K562 (cell line): ENCODE results near the gene PLEKHH2. TPM values are rescaled to one million over a fixed set of nuclear protein-coding genes. Genes with fewer than 3 reads are reported as not detected.

Source experiments
- BACH1 ChIP-seq: fragments of 200-800 bp; sonication (Bioruptor generic); IDR thresholded peaks from 2 replicates; pipeline ENCODE4 v1.6.1; 2016; ENCODE audit warnings: missing genetic modification characterization, missing compliant biosample characterization
- CBX8 ChIP-seq: fragments of 200-600 bp; sonication (generic); IDR thresholded peaks from 2 replicates; pipeline ENCODE4 v1.6.1; 2012; ENCODE audit warnings: borderline replicate concordance, mixed run types, low read depth, mild to moderate bottlenecking, moderate library complexity, mixed read lengths, low read length, control low read depth, inconsistent platforms; ENCODE audit not compliant: poor library complexity, severe bottlenecking; ENCODE audit errors: extremely low read depth
- FOS ChIP-seq: IDR thresholded peaks from 3 replicates; pipeline ENCODE4 v1.6.1; 2011; ENCODE audit not compliant: insufficient read length; ENCODE audit errors: extremely low read depth
- FOXK2 ChIP-seq, 2 experiments: fragments of 450-650 bp; IDR thresholded peaks in 1 of 2; conservative IDR thresholded peaks in 1 of 2; 2 replicates each; pipeline ENCODE4 v1.6.1; 2016; ENCODE audit warnings: low read depth in 2 of 2, mild to moderate bottlenecking in 1 of 2
- HDAC8 ChIP-seq: fragments of 450-650 bp; IDR thresholded peaks from 2 replicates; pipeline ENCODE4 v1.6.1; 2016; ENCODE audit warnings: mild to moderate bottlenecking, missing genetic modification characterization, moderate library complexity, missing compliant biosample characterization
- HMG20A ChIP-seq: fragments of 450-650 bp; formaldehyde crosslinking; conservative IDR thresholded peaks from 2 replicates; pipeline ENCODE4 v1.4.0; 2020; ENCODE audit warnings: mild to moderate bottlenecking, mixed read lengths
- LARP7 ChIP-seq: fragments of 450-650 bp; IDR thresholded peaks from 2 replicates; pipeline ENCODE4 v1.6.1; 2016
- MNT ChIP-seq, 2 experiments: fragments of 450-650 bp; conservative IDR thresholded peaks; 2 replicates each; pipeline ENCODE4 v1.6.1; 2017; ENCODE audit warnings: mild to moderate bottlenecking in 2 of 2, moderate library complexity in 2 of 2
- PURB ChIP-seq: sonication (generic); formaldehyde crosslinking; IDR thresholded peaks from 2 replicates; pipeline ENCODE4 v1.9.0; 2021; ENCODE audit warnings: low read depth, mild to moderate bottlenecking, missing genetic modification reagents
- RBM25 ChIP-seq: fragments of 200-400 bp; formaldehyde crosslinking; IDR thresholded peaks from 2 replicates; pipeline ENCODE4 v1.6.1; 2018; ENCODE audit warnings: low read length, low read depth, moderate library complexity; ENCODE audit not compliant: severe bottlenecking
- RREB1 ChIP-seq: fragments of 250-450 bp; sonication (Bioruptor Pico); IDR thresholded peaks from 2 replicates; pipeline ENCODE4 v1.4.0; 2020
- SAFB ChIP-seq: fragments of 200-400 bp; formaldehyde crosslinking; IDR thresholded peaks from 2 replicates; pipeline ENCODE4 v1.6.1; 2017; ENCODE audit warnings: low read depth, low read length, borderline replicate concordance
- SP1 ChIP-seq: sonication (generic); formaldehyde crosslinking; IDR thresholded peaks from 2 replicates; pipeline ENCODE4 v1.8.1; 2022; ENCODE audit warnings: mild to moderate bottlenecking, missing genetic modification reagents
- SRSF9 ChIP-seq: fragments of 200-400 bp; formaldehyde crosslinking; IDR thresholded peaks from 2 replicates; pipeline ENCODE4 v1.6.1; 2017; ENCODE audit warnings: low read depth, low read length, borderline replicate concordance
- STAT5B ChIP-seq: fragments of 250-450 bp; sonication (Bioruptor Pico); IDR thresholded peaks from 2 replicates; pipeline ENCODE4 v1.8.0; 2021; ENCODE audit warnings: mild to moderate bottlenecking, inconsistent platforms
- VEZF1 ChIP-seq: fragments of 200-800 bp; sonication (Bioruptor generic); IDR thresholded peaks from 2 replicates; pipeline ENCODE4 v1.6.1; 2017; ENCODE audit warnings: missing genetic modification characterization, missing compliant biosample characterization
- ZNF263 ChIP-seq: sonication (generic); formaldehyde crosslinking; IDR thresholded peaks from 2 replicates; pipeline ENCODE4 v1.8.0; 2022; ENCODE audit warnings: mild to moderate bottlenecking, missing genetic modification reagents, borderline replicate concordance
- ZNF384 ChIP-seq: IDR thresholded peaks from 2 replicates; pipeline ENCODE4 v1.6.1; 2012; ENCODE audit warnings: low read depth, low read length, improper control_type of control experiment
- ZNF830 ChIP-seq: fragments of 250-450 bp; sonication (Bioruptor Pico); IDR thresholded peaks from 2 replicates; pipeline ENCODE4 v1.5.0; 2021; ENCODE audit warnings: mild to moderate bottlenecking
- polyA plus RNA-seq, 8 experiments: library from polyadenylated mRNA; depleted of rRNA in 4 of 8; stranded (reverse) in 5 of 8; unstranded in 3 of 8; fragments of >200 nt; fragmentation: Nextera tagmentation in 2 of 8; fragmentation: Illumina TruSeq in 1 of 8; extraction: Ambion mirVana in 2 of 8; extraction: Trizol in 1 of 8; gene quantifications; 2 replicates each; pipeline versions ENCODE4 v1.2.1 to v1.2.3, GENCODE V29; 2011 to 2014; ENCODE audit warnings: inconsistent platforms in 1 of 8, missing spikeins in 1 of 8
- total RNA-seq, 7 experiments: library from RNA; depleted of rRNA in 6 of 7; stranded (reverse); fragments of >200 nt in 6 of 7; fragmentation: Illumina TruSeq in 2 of 7; extraction: Trizol in 2 of 7; gene quantifications; 2 replicates each; pipeline versions ENCODE4 v1.2.1 to v1.2.3, GENCODE V29; 2011 to 2021; ENCODE audit warnings: low replicate concordance in 1 of 7

PLEKHH2 gene
- total and polyA plus RNA-seq, 9 of the 15 experiments (the other 6 are each of a cell fraction or from before 2014, with no cell fraction given): 0.77 to 13.5 (median 2.7) TPM

GRCh38 chr2:43637030-43637803 is at the start of gene PLEKHH2 (continued):
- TF ChIP-seq VEZF1 (CRISPR knock-in tag) (peak; percentile 29; the same call in 1 of the 2 replicates), BACH1 (tag) (no peak), MNT (conservative IDR thresholded peaks at IDR 0.05) (0 out of 4 replicates have a peak, but pooled peaks of 1 of the 2 experiments have one; percentile 23), ZNF384 (no peak), STAT5B (CRISPR knock-in tag) (no peak), LARP7 (no peak), HMG20A (CRISPR knock-in tag) (no peak), RREB1 (CRISPR knock-in tag) (0 out of 2 replicates have a peak, but pooled peaks have one; percentile 34), HDAC8 (no peak), FOXK2 (conservative IDR thresholded peaks at IDR 0.05 in 1 of 2, IDR thresholded peaks at IDR 0.05 in 1 of 2; ENCODE audit: low read depth in 2 of 2) (no peak), SP1 (CRISPR knock-in tag) (peak; percentile 94), RBM25 (peak; percentile 85), ZNF830 (CRISPR knock-in tag) (no peak), SRSF9 (no peak), PURB (CRISPR knock-in tag) (no peak), SAFB (0 out of 2 replicates have a peak, but pooled peaks have one; percentile 29), ZNF263 (CRISPR knock-in tag) (peak; percentile 24; the same call in 1 of the 2 replicates), FOS (peak; percentile 89), CBX8 (no peak)
